ENCODE measurements around the gene MOV10L1. TPM values are rescaled to one million over a fixed set of nuclear protein-coding genes. Genes with fewer than 3 reads are reported as not detected.
"Not testable (repeated sequence)": the region's sequence is repeated elsewhere in the genome, so short reads cannot be mapped to it uniquely, and the experiment has no call there.

The MOV10L1 gene
- total and polyA plus RNA-seq, 9 donors: 0.94 to 6.3 (median 2.0) TPM

DNA sequence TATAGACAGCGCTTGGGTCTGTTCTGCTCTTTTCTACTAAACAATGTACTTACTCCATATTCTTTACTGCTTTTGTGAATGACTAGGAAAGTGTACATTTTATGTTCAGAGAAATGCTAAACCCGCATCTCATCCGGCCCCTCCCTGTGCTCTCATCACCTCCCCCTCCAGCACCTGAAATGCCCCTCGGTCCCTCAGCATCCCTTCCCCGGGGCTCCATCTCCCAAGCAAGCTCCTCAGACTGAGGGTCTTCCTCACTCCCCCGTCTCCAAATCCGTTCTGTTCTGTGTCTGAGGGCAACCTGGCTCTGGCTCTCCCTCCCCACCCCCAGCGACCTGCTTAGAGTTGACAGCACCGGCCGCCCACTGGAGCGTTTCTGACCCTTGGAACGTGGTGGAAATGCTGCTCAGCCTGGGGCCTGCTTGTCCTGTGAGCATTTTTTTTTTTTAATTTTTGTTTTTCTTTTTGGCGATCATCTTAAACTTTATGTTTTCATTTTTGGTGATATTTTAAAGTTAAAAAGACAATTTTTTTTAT lies 112.4 kb downstream of the MOV10L1 start:
- intact Hi-C loops (cut with DNase I): loop anchor here in 1 of 4 donors (10.0 kb wide), 1 partner anchor 57 kb away; no protein-coding TSS in a partner anchor
- H3K4me3 ChIP-seq: peak overlapping the region; percentile 48
- H3K27ac ChIP-seq: no peak overlapping the region

DNA sequence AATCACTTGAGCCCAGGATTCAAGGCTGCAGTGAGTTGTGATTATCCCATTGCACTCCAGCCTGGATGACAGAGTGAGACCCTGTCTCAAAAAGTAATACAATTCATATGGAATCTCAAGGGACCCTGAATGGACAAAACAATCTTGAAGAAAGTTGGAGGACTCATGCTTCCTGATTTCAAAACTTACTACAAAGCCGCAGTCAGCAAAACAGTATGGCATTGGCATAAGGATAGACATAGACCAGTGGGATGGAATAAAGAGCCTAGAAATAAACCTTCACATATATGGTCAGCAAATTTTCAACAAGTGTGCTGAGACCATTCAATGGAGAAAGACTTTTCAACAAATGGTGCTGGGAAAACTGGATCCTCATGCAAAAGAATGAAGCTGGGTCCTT lies 113.5 kb downstream of the MOV10L1 start:
- no peak overlapping the region for H3K27ac ChIP-seq
- no peaks in the 10 kb centered on the region for H3K36me3 ChIP-seq
- H3K4me3 ChIP-seq: no peak overlapping the region
- no peaks in the 10 kb centered on the region for H3K9me3 ChIP-seq
- intact Hi-C loops (cut with DNase I): loop anchor here in 1 of 4 donors (10.0 kb wide), 1 partner anchor 58 kb away; no protein-coding TSS in a partner anchor
- no peaks in the 10 kb centered on the region for H3K27me3 ChIP-seq
- TF ChIP-seq CTCF (IDR thresholded peaks at IDR 0.05): no peak
- no peak for TF ChIP-seq POLR2A (IDR thresholded peaks at IDR 0.05)
- TF ChIP-seq EP300 (IDR thresholded peaks at IDR 0.05): no peak
- 93 to 100% (median 100%) methylated on average over 1 of the region's 1 CpG for WGBS, 3 donors
- H3K4me1 ChIP-seq (ENCODE audit: insufficient read depth): peaks cover 5% of the 10 kb centered on the region
- no peak for DNase-seq

More for the DNA sequence above, 112.4 kb downstream of the MOV10L1 start:
- TF ChIP-seq POLR2A (IDR thresholded peaks at IDR 0.05) (no peak), EP300 (IDR thresholded peaks at IDR 0.05) (no peak), CTCF (IDR thresholded peaks at IDR 0.05) (no peak)
- no peak for DNase-seq
- Histone ChIP-seq H3K4me1 (ENCODE audit: insufficient read depth) (peaks cover 5% of the 10 kb centered on the region), H3K36me3 (no peaks in the 10 kb centered on the region), H3K27me3 (no peaks in the 10 kb centered on the region), H3K9me3 (no peaks in the 10 kb centered on the region)
- WGBS, 3 donors: 32 to 46% (median 41%) methylated on average over 13 of the region's 13 CpGs

DNA sequence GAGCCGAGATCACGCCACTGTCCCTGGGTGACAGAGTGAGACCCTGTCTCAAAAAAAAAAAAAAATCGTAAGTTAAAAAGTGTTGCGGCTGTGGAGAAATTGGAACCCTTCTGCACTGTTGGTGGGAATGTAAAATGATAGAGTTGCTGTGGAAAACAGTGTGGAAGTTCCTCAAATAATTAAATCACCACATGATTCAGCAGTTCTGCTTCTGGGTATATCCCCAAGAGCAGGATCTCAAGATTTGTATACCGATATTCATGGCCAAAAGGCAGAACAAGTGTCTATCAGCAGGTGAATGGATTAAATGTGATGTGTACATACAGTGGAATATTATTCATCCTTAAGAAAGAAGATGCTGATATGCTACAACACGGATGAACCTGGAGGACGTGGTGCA lies 114.8 kb downstream of the MOV10L1 start:
- Histone ChIP-seq H3K9me3 (no peaks in the 10 kb centered on the region), H3K4me3 (no peak overlapping the region), H3K36me3 (no peaks in the 10 kb centered on the region), H3K4me1 (ENCODE audit: insufficient read depth) (peaks cover 10% of the 10 kb centered on the region), H3K27me3 (no peaks in the 10 kb centered on the region), H3K27ac (no peak overlapping the region)
- no peak for TF ChIP-seq CTCF (IDR thresholded peaks at IDR 0.05)
- TF ChIP-seq POLR2A (IDR thresholded peaks at IDR 0.05): no peak
- no peak for TF ChIP-seq EP300 (IDR thresholded peaks at IDR 0.05)
- WGBS, 3 donors: 91 to 94% (median 93%) methylated on average over 7 of the region's 7 CpGs
- intact Hi-C loops (cut with DNase I): loop anchor here in 1 of 4 donors (10.0 kb wide), 1 partner anchor 60 kb away; no protein-coding TSS in a partner anchor
- DNase-seq: no peak

GRCh38 chr22:50204998-50205397 lies 115.2 kb downstream of the MOV10L1 start:
- not testable (repeated sequence) for DNase-seq; H3K27ac ChIP-seq; H3K9me3 ChIP-seq; H3K27me3 ChIP-seq; H3K36me3 ChIP-seq; H3K4me1 ChIP-seq (ENCODE audit: insufficient read depth); H3K4me3 ChIP-seq
- 89 to 91% (median 90%) methylated on average over 9 of the region's 9 CpGs for WGBS, 3 donors
- intact Hi-C loops (cut with DNase I): loop anchor here in 2 of 4 donors (5.0 to 10.0 kb wide), 3 partner anchors 53 to 283 kb away; no protein-coding TSS in a partner anchor
